ENCODE measurements around the gene RAB3B. TPM values are rescaled to one million over a fixed set of nuclear protein-coding genes. Genes with fewer than 3 reads are reported as not detected.

Gene RAB3B
- total and polyA plus RNA-seq, 2 of the 4 experiments (the other 2 are of a cell fraction) = 33.6 to 78.5 TPM

GRCh38 chr1:51871351-51871975, 119.0 kb downstream of the RAB3B start:
- H3K18ac ChIP-seq (ENCODE audit: low read depth, low read length) = no peak overlapping the region
- H4K20me1 ChIP-seq (ENCODE audit: insufficient read depth, low read length) = peaks cover 62% of the 10 kb centered on the region
- H4K8ac ChIP-seq (ENCODE audit: low read depth in 2 of 2, low read length in 2 of 2) = no peak overlapping the region
- peaks cover 13% of the 10 kb centered on the region for H3K9me1 ChIP-seq (ENCODE audit: insufficient read depth, low read length)
- dilution Hi-C loops (cut with HindIII; ENCODE audit: low sequenced_read_pairs, unreplicated experiment) = no loop called here
- no CpG with 5 or more reads among the region's 6 CpGs for WGBS, 2 experiments (ENCODE audit: extremely low coverage in 2 of 2, insufficient read length in 1 of 2)
- H2AFZ ChIP-seq (replicated peaks; ENCODE audit: low read length, poor library complexity) = no peak overlapping the region
- no peak overlapping the region for H4K5ac ChIP-seq (ENCODE audit: low read depth, low read length)
- no peak overlapping the region for H3K4me3 ChIP-seq (ENCODE audit: insufficient read depth, low read depth, low read length)
- H3K27me3 ChIP-seq (ENCODE audit: control insufficient read depth, insufficient read depth, low read length) = no peaks in the 10 kb centered on the region
- no peak overlapping the region for H3K27ac ChIP-seq (ENCODE audit: insufficient read depth, low read length)
- no peak overlapping the region for H3K9ac ChIP-seq (ENCODE audit: low read depth, low read length)
- POLR2A ChIA-PET (ENCODE audit: unreplicated experiment) = interaction anchor here (0.6 kb wide), 1 partner anchor 294 kb away, joined by 4 read pairs; no protein-coding TSS in a partner anchor
- BruUV-seq (replicated peaks) = no TSS peak
- in situ Hi-C loops (cut with MboI; ENCODE audit: low sequenced_read_pairs) = no loop called here
- H2BK120ac ChIP-seq (ENCODE audit: low read depth, low read length) = no peak overlapping the region
- H2BK20ac ChIP-seq (ENCODE audit: low read depth, low read length) = no peak overlapping the region
- H4K91ac ChIP-seq (ENCODE audit: insufficient read depth, low read depth, low read length) = no peak overlapping the region
- CTCF ChIA-PET = no interaction called here
- ATAC-seq (ENCODE audit: low read depth) (no peak), DNase-seq (no peak)
- no peaks in the 10 kb centered on the region for H3K9me3 ChIP-seq (ENCODE audit: control insufficient read depth, insufficient read depth, low read length)
- H3K4ac ChIP-seq (ENCODE audit: low read depth, low read length) = no peak overlapping the region
- H2BK5ac ChIP-seq (ENCODE audit: low read depth, low read length, poor library complexity, severe bottlenecking) = no peak overlapping the region
- no peak overlapping the region for H3K14ac ChIP-seq (replicated peaks; ENCODE audit: low read depth, low read length)
- no peak overlapping the region for H2BK15ac ChIP-seq (ENCODE audit: low read depth, low read length)
- no peak overlapping the region for H2AK5ac ChIP-seq (ENCODE audit: low read depth, low read length)
- peaks cover 7% of the 10 kb centered on the region for H3K36me3 ChIP-seq (ENCODE audit: control insufficient read depth, insufficient read depth, low read length)
- no peak overlapping the region for H3K56ac ChIP-seq (ENCODE audit: extremely low read depth, insufficient read depth, low read length)
- H3K79me1 ChIP-seq (ENCODE audit: low read depth in 1 of 2, low read length in 2 of 2) = peaks cover 20 to 67% of the 10 kb centered on the region in 2 experiments
- 0 out of 2 replicates have a peak, but pooled peaks cover 3% of the 10 kb centered on the region for H3K4me1 ChIP-seq (ENCODE audit: control insufficient read depth, insufficient read depth, low read length)
- TF ChIP-seq ELK1 (IDR thresholded peaks at IDR 0.05; ENCODE audit: borderline replicate concordance, low read depth, low read length) (no peak), RFX5 (IDR thresholded peaks at IDR 0.05; ENCODE audit: low read depth, low read length) (no peak), MXI1 (IDR thresholded peaks at IDR 0.05; ENCODE audit: borderline replicate concordance, low read depth, low read length) (no peak), CHD1 (IDR thresholded peaks at IDR 0.05; ENCODE audit: low read depth, low read length) (no peak), SMC3 (IDR thresholded peaks at IDR 0.05; ENCODE audit: low read depth, low read length) (no peak), POLR2A (IDR thresholded peaks at IDR 0.05; ENCODE audit: low read depth, low read length) (no peak), CTCF (conservative IDR thresholded peaks at IDR 0.05; ENCODE audit: low read depth, low read length) (no peak), FOS (IDR thresholded peaks at IDR 0.05; ENCODE audit: low read depth, low read length) (no peak)
- no peak overlapping the region for H2AK9ac ChIP-seq (replicated peaks; ENCODE audit: low read depth, low read length, poor library complexity)
- H3K23ac ChIP-seq (ENCODE audit: low read depth, low read length) = no peak overlapping the region
- intact Hi-C loops (cut with micrococcal nuclease) = loop anchor here (5.0 kb wide), 1 partner anchor 44 kb away; no protein-coding TSS in a partner anchor
- no peak overlapping the region for H3K4me2 ChIP-seq (ENCODE audit: low read depth, low read length)

Measured in IMR-90 (cell line).